Endothelial cell of umbilical vein (primary cell): ENCODE data around the gene POLD3. TPM values are rescaled to one million over a fixed set of nuclear protein-coding genes. Genes with fewer than 3 reads are reported as not detected.

Experiments used
- BruUV-seq: library from RNA; stranded (reverse); fragments of 400-500 nt; replicated peaks from 2 replicates; lab custom pipeline; 2021; lab: Mats Ljungman, UMichigan
- CTCF ChIA-PET: fragments of 300-600, 350-600 bp; sonication (Branson Sonifier 250); formaldehyde crosslinking; loops from one replicate; lab custom pipeline; 2021; ENCODE audit warnings: antibody characterized with exemption, inconsistent platforms; lab: Charles Lee
- POLR2A ChIA-PET: fragments of 300-600, 350-600 bp; sonication (Branson Sonifier 250); formaldehyde crosslinking; loops from one replicate; lab custom pipeline; 2021; ENCODE audit warnings: antibody characterized with exemption, inconsistent platforms; lab: Charles Lee
- DNase-seq: peaks from one replicate; pipeline ENCODE4 v3.0.0-alpha.2; 2011; ENCODE audit warnings: low read depth, low spot score
- FAIRE-seq: peaks from 2 replicates; lab custom pipeline; 2011; peaks lifted over from hg19 to GRCh38; lab: Jason Lieb, UNC
- H2AFZ ChIP-seq: 2 replicates; pipeline ENCODE4 v1.6.0; 2012; ENCODE audit warnings: low read depth, low read length, control low read depth, inconsistent platforms
- H3K27ac ChIP-seq: 2 replicates; pipeline ENCODE4 v1.5.1; 2011; ENCODE audit warnings: low read depth, mild to moderate bottlenecking, control low read depth, low read length, moderate library complexity; ENCODE audit not compliant: insufficient read depth
- H3K27me3 ChIP-seq, 2 experiments: 2 replicates each; pipeline versions ENCODE4 v1.6.0 to v1.6.1; 2011; ENCODE audit warnings: low read length in 2 of 2, mixed read lengths in 1 of 2; ENCODE audit not compliant: control insufficient read depth in 2 of 2, insufficient read depth in 2 of 2
- H3K36me3 ChIP-seq, 2 experiments: 2 replicates in 1 of 2; 3 replicates in 1 of 2; pipeline ENCODE4 v1.5.1; 2011; ENCODE audit warnings: low read length in 2 of 2, mild to moderate bottlenecking in 1 of 2, moderate library complexity in 1 of 2; ENCODE audit not compliant: control insufficient read depth in 2 of 2, insufficient read depth in 2 of 2; ENCODE audit errors: extremely low read depth in 1 of 2
- H3K4me1 ChIP-seq: 3 replicates; pipeline ENCODE4 v1.5.1; 2011; ENCODE audit warnings: mild to moderate bottlenecking, low read length; ENCODE audit not compliant: control insufficient read depth, insufficient read depth; ENCODE audit errors: extremely low read depth
- H3K4me2 ChIP-seq: 2 replicates; pipeline ENCODE4 v1.6.1; 2011; ENCODE audit warnings: low read length, control low read depth, mixed read lengths; ENCODE audit not compliant: insufficient read depth
- H3K4me3 ChIP-seq, 3 experiments: fragments of 200-600 bp in 1 of 3; sonication (generic), shearing (Covaris generic) in 1 of 3; replicated peaks in 1 of 3; 2 replicates each; pipeline ENCODE4 v1.5.1; 2011 to 2016; ENCODE audit warnings: control low read depth in 3 of 3, low read length in 3 of 3, mild to moderate bottlenecking in 2 of 3, inconsistent platforms in 1 of 3, low read depth in 1 of 3, moderate library complexity in 1 of 3; ENCODE audit not compliant: insufficient read depth in 1 of 3
- H3K79me2 ChIP-seq: 2 replicates; pipeline ENCODE4 v1.6.0; 2012; ENCODE audit warnings: low read length, inconsistent platforms; ENCODE audit not compliant: control insufficient read depth, insufficient read depth
- H3K9ac ChIP-seq: replicated peaks from 2 replicates; pipeline ENCODE3; 2011; ENCODE audit warnings: low read length, control low read depth; ENCODE audit not compliant: insufficient read depth; ENCODE audit errors: extremely low read depth
- H3K9me1 ChIP-seq: replicated peaks from 3 replicates; pipeline ENCODE4 v1.6.0; 2011; ENCODE audit warnings: mild to moderate bottlenecking, low read length; ENCODE audit not compliant: control insufficient read depth, insufficient read depth; ENCODE audit errors: extremely low read depth
- H3K9me3 ChIP-seq: replicated peaks from 2 replicates; pipeline ENCODE4 v1.5.1; 2012; ENCODE audit warnings: low read length, inconsistent platforms; ENCODE audit not compliant: control insufficient read depth, insufficient read depth
- H4K20me1 ChIP-seq: replicated peaks from 2 replicates; pipeline ENCODE3; 2011; ENCODE audit warnings: mild to moderate bottlenecking, low read length; ENCODE audit not compliant: control insufficient read depth, insufficient read depth; ENCODE audit errors: extremely low read depth
- EZH2 ChIP-seq: IDR thresholded peaks from 2 replicates; pipeline ENCODE4 v1.6.1; 2012; ENCODE audit warnings: borderline replicate concordance, low read depth, mild to moderate bottlenecking, moderate library complexity, low read length, inconsistent platforms; ENCODE audit not compliant: severe bottlenecking
- FOS ChIP-seq: IDR thresholded peaks from 2 replicates; pipeline ENCODE4 v1.6.1; 2011; ENCODE audit warnings: mild to moderate bottlenecking, low read length, moderate library complexity, borderline replicate concordance; ENCODE audit not compliant: insufficient read depth
- GATA2 ChIP-seq: IDR thresholded peaks from 2 replicates; pipeline ENCODE4 v1.7.0; 2011; ENCODE audit warnings: low read depth, mild to moderate bottlenecking, moderate library complexity, mixed read lengths, low read length; ENCODE audit not compliant: insufficient read length, insufficient read depth
- JUN ChIP-seq: IDR thresholded peaks from 2 replicates; pipeline ENCODE4 v1.6.1; 2011; ENCODE audit warnings: borderline replicate concordance, low read depth; ENCODE audit not compliant: insufficient read length, insufficient read depth
- MYC ChIP-seq: IDR thresholded peaks from one replicate; pipeline ENCODE4 v1.6.1; 2011; ENCODE audit warnings: mild to moderate bottlenecking, low read depth, low read length
- POLR2A ChIP-seq: IDR thresholded peaks from 2 replicates; pipeline ENCODE4 v1.6.1; 2012; ENCODE audit warnings: low read depth, mild to moderate bottlenecking, control low read depth, low read length
- POLR2AphosphoS5 ChIP-seq: IDR thresholded peaks from 2 replicates; pipeline ENCODE4 v1.6.1; 2012; ENCODE audit warnings: low read depth, mild to moderate bottlenecking, control low read depth, low read length, moderate library complexity; ENCODE audit not compliant: insufficient read depth
- dilution Hi-C: fragments of 300-500 bp; cut with MboI; formaldehyde crosslinking; loops from one replicate; pipeline ENCODE4 v1.15.0; 2019; ENCODE audit warnings: low sequenced_read_pairs; ENCODE audit not compliant: extremely low pct_ligation_motif_present
- intact Hi-C: fragments of 100-400 bp; cut with micrococcal nuclease; formaldehyde crosslinking; loops from one replicate; pipeline ENCODE4 v1.10.0; 2022
- polyA plus RNA-seq, 4 experiments: library from polyadenylated mRNA; depleted of rRNA in 3 of 4; stranded (reverse) in 3 of 4; unstranded in 1 of 4; fragments of >200 nt; gene quantifications; 2 replicates each; pipeline versions ENCODE4 v1.2.1 to v1.2.3, GENCODE V29; 2011 to 2012; ENCODE audit warnings: missing spikeins in 1 of 4
- total RNA-seq: library from RNA; stranded (reverse); gene quantifications from 2 replicates; pipeline ENCODE4 v1.2.3, GENCODE V29; 2021
- TF ChIP-seq, protein P1 (sequence below), 2 donors: IDR thresholded peaks; 1 replicate in 1 of 2; 2 replicates in 1 of 2; pipeline ENCODE4 v1.5.1; 2011; ENCODE audit warnings: low read length in 2 of 2, mild to moderate bottlenecking in 2 of 2, moderate library complexity in 2 of 2, control low read depth in 1 of 2, inconsistent platforms in 1 of 2, low read depth in 1 of 2; ENCODE audit not compliant: insufficient read depth in 1 of 2; ENCODE audit errors: extremely low read depth in 1 of 2
- TF ChIP-seq, protein P2 (sequence below): IDR thresholded peaks from 2 replicates; pipeline ENCODE4 v1.6.1; 2011; ENCODE audit not compliant: insufficient read depth, insufficient read length

Gene POLD3
- total and polyA plus RNA-seq, 2 donors (not counting 3 experiments of a cell fraction or from before 2014, with no cell fraction given), result 8.9 to 25.2 TPM

DNA sequence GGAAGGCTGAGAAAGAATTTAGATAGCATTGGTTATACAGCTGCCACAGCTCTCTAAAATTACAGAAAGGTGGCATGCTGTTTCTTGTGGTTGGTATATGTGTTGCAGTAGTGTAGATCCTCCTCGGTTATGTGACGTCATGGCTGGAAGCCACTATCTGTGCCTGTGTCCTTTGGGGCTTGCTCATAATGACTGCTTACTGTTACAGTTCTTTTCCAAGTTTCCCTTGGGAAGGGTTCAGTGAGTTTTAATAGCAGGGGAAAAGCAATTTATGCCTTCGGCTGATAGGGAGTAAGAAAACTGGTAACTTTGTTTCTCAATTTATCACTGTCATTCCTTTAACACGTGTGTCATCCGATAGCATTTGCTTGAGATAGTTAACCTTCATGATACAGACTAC, 47.2 kb downstream of the POLD3 start:
- no peak overlapping the region for H3K4me2 ChIP-seq
- no peaks in the 10 kb centered on the region for H3K9me1 ChIP-seq
- ChIA-PET POLR2A (no interaction called here), CTCF (interaction anchor here (0.6 to 1.2 kb wide), 3 partner anchors 9 to 100 kb away, joined by 3 to 4 read pairs (median 4); no protein-coding TSS in a partner anchor)
- no peaks in the 10 kb centered on the region for H3K27me3 ChIP-seq
- H3K4me1 ChIP-seq, result peaks cover 16% of the 10 kb centered on the region
- no peak for DNase-seq
- H3K9ac ChIP-seq, result no peak overlapping the region
- no peaks in the 10 kb centered on the region for H3K79me2 ChIP-seq
- TF ChIP-seq, protein P1, sequence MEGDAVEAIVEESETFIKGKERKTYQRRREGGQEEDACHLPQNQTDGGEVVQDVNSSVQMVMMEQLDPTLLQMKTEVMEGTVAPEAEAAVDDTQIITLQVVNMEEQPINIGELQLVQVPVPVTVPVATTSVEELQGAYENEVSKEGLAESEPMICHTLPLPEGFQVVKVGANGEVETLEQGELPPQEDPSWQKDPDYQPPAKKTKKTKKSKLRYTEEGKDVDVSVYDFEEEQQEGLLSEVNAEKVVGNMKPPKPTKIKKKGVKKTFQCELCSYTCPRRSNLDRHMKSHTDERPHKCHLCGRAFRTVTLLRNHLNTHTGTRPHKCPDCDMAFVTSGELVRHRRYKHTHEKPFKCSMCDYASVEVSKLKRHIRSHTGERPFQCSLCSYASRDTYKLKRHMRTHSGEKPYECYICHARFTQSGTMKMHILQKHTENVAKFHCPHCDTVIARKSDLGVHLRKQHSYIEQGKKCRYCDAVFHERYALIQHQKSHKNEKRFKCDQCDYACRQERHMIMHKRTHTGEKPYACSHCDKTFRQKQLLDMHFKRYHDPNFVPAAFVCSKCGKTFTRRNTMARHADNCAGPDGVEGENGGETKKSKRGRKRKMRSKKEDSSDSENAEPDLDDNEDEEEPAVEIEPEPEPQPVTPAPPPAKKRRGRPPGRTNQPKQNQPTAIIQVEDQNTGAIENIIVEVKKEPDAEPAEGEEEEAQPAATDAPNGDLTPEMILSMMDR (IDR thresholded peaks at IDR 0.05; ENCODE audit: extremely low read depth in 1 of 2, insufficient read depth in 1 of 2, low read depth in 1 of 2, low read length in 2 of 2), result no peak
- TF ChIP-seq GATA2 (no peak), MYC (no peak), POLR2A (no peak), JUN (no peak), POLR2AphosphoS5 (no peak), EZH2 (no peak), FOS (no peak)
- TF ChIP-seq, protein P2, sequence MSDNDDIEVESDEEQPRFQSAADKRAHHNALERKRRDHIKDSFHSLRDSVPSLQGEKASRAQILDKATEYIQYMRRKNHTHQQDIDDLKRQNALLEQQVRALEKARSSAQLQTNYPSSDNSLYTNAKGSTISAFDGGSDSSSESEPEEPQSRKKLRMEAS, result no peak
- no peak overlapping the region for H3K4me3 ChIP-seq
- intact Hi-C loops (no loop called here), dilution Hi-C loops (no loop called here)
- no peaks in the 10 kb centered on the region for H3K9me3 ChIP-seq
- H3K27ac ChIP-seq, result no peak overlapping the region
- no peaks in the 10 kb centered on the region for H4K20me1 ChIP-seq
- no peak for FAIRE-seq
- H2AFZ ChIP-seq, result no peak overlapping the region
- no TSS peak for BruUV-seq
- H3K36me3 ChIP-seq, result peaks cover 1 to 7% of the 10 kb centered on the region in 2 experiments
